Measurements from ENCODE around the gene NME2.
A peak's percentile ranks its signal among the peaks of the same experiment; 100 is the strongest.
"Not testable (repeated sequence)": the region's sequence is repeated elsewhere in the genome, so short reads cannot be mapped to it uniquely, and the experiment has no call there.

The NME2 gene

GRCh38 chr17:51153210-51154072, 12.8 kb upstream of the NME2 start, which contains the start of gene NME1:
Gene NME1 (plus strand): TSS chr17:51153559. CDS start chr17:51155655, 2,096 bp downstream.
- peak; percentile 96 for DNase-seq

GRCh38 chr17:51154176-51154575, 12.0 kb upstream of the NME2 start:
- no peak for DNase-seq

DNA sequence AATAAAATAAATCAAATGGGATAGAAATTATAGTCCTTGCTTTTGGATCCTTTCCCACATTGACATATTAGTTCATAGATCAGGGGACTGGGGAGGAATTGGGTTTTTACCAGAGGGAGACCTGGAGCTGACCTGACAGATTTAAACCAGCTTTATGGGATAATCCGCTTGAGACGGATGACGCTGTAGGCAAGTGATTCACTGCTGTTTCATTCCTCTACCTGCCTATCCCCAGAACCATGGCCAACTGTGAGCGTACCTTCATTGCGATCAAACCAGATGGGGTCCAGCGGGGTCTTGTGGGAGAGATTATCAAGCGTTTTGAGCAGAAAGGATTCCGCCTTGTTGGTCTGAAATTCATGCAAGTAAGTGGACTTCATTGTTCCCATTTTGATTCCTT, 10.8 kb upstream of the NME2 start:
- DNase-seq: no peak

GRCh38 chr17:51159604-51160003, 6.6 kb upstream of the NME2 start:
- DNase-seq: no peak

DNA sequence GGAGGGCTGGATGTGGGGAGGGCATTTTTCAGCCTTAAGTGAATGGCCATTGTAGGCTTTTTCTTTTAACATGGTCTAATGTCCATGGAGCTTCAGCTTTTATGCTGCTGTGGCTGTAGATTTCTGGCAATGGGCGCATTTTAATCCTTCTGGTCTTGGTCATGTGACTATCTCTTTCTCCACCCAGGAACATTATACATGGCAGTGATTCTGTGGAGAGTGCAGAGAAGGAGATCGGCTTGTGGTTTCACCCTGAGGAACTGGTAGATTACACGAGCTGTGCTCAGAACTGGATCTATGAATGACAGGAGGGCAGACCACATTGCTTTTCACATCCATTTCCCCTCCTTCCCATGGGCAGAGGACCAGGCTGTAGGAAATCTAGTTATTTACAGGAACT, 4.7 kb upstream of the NME2 start:
- DNase-seq: no peak

DNA sequence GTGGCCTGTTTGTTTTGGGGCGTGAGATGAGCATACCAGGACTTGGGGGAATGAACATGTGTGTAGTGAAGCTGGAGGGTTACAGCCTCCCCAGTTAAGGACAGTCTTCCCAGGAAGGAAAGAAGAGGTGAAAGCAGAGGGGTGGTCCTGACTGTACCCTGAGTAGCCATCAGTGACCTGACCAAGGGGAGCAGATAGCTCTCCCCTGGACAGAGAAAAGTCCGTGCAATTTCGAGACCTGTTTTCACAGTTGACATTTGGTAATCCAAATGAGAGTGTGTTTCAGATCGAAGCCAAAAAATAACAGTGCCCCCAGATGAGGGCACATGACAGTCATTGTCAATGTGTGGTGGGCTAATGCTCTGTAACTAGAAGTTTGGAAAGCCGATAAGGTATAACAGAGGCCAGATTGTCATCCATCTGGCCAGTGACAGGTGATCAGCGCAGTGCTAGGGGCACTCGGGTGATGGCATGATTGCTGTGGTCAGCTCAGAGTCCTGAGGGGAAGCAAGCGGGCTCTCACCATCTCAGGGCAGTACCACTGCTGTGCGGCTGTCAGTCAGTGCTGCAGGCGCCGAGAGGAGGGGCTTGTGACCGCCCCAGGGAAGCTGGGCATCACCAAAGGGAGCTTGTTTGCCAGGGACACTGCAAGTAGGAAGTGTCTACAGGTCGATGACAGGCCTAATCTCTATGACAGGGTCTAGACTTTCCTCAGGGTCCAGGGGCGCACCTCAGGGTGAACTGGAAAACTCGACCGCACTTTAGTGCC, 1.1 kb upstream of the NME2 start:
- no peak for DNase-seq

DNA sequence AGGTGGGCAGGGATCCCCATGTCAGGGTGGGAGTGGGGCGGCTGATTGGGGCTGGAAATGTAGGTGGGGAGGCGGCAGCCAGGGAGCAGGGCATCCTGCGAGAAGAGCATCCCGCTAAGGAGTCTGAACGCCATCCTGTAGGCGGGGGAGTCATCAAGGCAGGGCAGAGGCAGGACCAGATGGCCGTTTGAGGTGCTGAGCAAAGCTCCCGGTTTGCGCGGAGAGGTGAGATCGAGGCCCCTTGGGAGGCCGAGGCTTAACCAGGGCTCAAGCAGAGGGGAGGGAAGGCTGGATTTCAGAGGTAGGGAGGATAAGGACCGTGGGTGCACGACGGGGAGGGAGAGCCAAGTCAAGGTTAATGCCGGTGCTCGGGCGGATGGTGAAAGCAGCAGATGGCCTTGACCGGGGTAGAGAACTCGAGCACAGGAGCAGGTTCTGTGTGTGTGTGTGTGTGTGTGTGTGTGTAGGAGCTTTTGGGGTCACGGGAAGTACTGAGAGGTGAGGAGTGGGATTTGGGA, 472 bp upstream of the NME2 start:
- DNase-seq: no peak

DNA sequence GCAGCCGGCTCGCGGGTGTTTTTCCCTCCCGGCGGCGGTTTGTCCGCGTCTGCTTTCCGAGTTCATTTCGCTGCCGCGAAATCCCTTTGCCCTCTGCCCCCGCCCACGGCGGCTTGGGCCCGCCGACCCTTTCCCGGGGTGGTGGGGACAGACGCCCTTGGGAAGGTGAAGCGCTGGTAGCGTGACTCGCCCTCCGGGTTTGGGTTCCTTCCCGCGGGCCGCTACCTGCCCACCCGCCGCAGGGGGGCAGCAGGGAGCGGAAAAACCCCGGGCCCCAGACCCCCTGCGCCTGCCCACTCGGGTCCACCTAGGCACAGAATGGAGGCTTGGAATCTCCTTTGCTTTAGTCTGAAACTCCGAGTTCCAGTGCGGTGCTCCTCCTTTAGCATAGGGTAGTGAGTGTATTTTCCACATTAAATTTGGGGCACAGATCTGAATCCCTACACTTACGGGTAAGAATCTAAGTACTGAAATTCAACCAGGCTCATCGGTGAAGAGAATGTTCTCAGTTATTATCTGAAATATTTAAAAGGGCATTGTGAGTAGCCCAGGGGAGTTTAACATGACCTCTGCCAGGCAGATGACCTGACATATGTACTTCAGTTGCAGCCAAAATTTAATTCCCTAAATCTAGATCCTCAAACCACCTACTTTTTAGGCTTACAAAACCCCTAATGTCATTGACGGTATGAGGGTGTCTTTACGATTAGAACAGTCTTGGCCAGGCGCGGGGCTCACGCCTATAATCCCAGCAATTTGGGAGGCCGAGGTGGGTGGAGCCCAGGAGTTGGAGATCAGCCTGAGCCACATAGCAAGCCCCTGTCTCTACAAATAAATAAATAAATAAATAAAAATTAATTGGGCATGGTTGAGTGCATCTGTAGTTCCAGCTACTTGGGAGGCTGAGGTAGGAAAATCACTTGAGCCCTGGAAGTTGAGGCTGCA, 1.0 kb downstream of the NME2 start:
- DNase-seq: peak; percentile 57

GRCh38 chr17:51169340-51169739, 3.1 kb downstream of the NME2 start:
- no peak for DNase-seq

- DNase-seq: no peak
These were observed 4.5 kb downstream of the NME2 start for GRCh38 chr17:51170736-51171135.

GRCh38 chr17:51172030-51172429, 5.8 kb downstream of the NME2 start:
- DNase-seq: not testable (repeated sequence)

- DNase-seq: no peak
These were observed 14.3 kb downstream of the NME2 start for GRCh38 chr17:51180486-51180885.

- no peak for DNase-seq
These were observed 17.9 kb downstream of the NME2 start for GRCh38 chr17:51184124-51184523.

- no peak for DNase-seq
These were observed 19.6 kb downstream of the NME2 start for GRCh38 chr17:51185763-51186332.

DNA sequence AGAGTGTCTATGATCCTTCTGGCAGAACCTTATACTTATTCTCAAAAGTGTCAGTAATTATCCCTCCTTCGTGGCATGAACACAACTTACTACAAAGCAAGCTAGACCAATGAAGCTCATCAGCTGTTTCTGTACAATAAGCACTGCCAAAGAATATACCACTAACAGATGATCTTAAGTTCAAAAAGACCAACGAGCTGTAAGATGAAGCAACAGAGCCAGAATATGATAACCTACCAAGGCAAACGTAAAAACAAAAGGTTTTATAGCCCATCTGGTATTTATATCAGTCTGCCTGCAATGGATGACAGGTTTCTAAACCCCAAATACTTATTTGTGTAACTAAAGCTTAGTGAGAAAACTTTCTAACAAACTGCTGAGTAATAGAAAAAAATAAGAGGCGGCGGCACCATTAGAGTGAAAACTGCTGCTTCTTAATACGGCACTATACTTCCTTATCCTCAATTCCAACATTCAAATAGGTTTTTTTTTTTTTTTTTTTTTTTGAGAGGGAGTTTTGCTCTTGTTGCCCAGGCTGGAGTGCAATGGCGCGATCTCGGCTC, 22.1 kb downstream of the NME2 start:
- no peak for DNase-seq

DNA sequence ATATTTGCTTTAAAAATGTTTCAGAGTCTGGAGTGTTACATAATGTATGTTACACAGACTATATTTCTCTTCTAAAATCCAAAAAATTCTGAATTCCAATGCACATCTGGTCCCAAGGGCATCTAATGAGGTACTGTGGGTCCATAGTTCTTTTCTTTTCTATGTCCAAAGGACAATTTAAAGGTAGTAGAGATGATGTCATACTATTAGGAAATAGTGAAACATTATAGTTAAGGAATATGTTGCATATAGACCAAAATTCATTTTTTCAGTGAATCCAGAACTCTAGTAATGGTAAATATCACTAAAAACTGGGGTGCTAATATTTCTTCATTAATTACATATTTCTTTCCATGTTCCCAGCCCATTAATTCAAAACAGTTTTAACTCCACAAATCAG, 23.0 kb downstream of the NME2 start:
- DNase-seq: no peak

GRCh38 chr17:51189628-51190027, 23.4 kb downstream of the NME2 start:
- no peak for DNase-seq

GRCh38 chr17:51191895-51192294, 25.7 kb downstream of the NME2 start:
- DNase-seq: no peak

GRCh38 chr17:51197754-51198153, 31.5 kb downstream of the NME2 start:
- DNase-seq: no peak

GRCh38 chr17:51200295-51200694, 34.1 kb downstream of the NME2 start:
- DNase-seq: peak; percentile 10

DNA sequence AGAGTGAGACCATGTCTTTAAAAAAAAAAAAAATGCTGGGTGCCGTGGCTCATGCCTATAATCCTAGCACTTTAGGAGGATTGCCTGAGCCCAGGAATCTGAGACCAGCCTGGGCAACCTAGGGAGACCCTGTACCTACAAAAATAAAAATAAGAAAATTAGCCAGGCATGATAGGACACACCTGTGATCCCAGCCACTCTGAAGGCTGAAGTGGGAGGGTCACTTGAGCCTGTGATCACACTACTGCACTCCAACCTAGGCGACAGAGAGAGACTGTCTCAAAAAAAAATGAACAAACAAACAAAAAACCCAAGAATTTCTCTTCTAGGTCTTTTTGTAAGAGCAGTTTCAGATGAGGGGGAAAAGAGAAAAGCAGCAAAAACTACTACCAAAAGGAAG, 34.6 kb downstream of the NME2 start:
- no peak for DNase-seq

- DNase-seq: no peak
These were observed 37.6 kb downstream of the NME2 start for GRCh38 chr17:51203838-51204237.
